HFF-Myc (cell line): ENCODE data around the gene THOC6.

Experiments used
- DNase-seq: peaks from one replicate; pipeline ENCODE4 v3.0.0-alpha.2; 2011; ENCODE audit warnings: low read depth; ENCODE audit errors: extremely low read depth
- H3K4me3 ChIP-seq: replicated peaks from 2 replicates; pipeline ENCODE4 v1.5.1; 2011; ENCODE audit warnings: low read depth, mild to moderate bottlenecking, control low read depth, low read length
- TF ChIP-seq, protein P1 (sequence below): IDR thresholded peaks from 2 replicates; pipeline ENCODE4 v1.5.1; 2012; ENCODE audit warnings: mild to moderate bottlenecking, low read depth, low read length, control low read depth; ENCODE audit errors: missing control alignments

Gene THOC6

DNA sequence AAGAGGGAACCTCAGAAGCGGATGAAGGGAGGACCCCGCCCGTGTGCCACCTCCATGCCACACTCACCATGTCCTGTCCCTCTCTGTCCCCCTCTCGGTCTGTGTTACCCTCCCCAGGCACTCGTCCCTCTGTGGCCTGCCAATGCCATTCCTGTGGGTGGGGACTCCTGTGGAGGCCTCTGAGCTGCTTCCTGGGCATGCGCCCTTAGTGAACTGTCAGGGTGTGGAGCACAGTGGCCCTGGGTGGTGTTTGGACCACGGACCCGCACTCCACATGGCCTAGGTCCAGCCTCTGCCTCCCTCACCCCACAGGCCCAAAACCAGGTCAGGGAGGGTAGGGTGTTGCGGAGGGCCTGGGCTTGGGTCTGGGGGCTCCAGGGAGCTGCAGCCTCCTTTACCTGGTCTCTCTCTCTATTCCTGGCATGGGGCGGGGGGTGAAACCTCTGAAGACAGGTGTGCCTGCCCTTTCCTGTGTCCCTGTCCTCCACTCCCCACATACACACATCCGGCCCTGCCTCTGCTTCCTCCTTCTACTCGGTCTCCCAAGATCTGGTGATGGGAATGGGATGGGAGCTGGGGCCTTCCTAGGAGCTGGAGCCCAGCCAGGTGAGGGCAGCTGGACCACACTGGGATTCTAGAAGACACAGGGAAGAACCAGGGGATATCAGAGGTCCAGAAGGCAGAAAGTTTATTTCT is 32.1 kb upstream of the THOC6 start:
- TF ChIP-seq, protein P1, sequence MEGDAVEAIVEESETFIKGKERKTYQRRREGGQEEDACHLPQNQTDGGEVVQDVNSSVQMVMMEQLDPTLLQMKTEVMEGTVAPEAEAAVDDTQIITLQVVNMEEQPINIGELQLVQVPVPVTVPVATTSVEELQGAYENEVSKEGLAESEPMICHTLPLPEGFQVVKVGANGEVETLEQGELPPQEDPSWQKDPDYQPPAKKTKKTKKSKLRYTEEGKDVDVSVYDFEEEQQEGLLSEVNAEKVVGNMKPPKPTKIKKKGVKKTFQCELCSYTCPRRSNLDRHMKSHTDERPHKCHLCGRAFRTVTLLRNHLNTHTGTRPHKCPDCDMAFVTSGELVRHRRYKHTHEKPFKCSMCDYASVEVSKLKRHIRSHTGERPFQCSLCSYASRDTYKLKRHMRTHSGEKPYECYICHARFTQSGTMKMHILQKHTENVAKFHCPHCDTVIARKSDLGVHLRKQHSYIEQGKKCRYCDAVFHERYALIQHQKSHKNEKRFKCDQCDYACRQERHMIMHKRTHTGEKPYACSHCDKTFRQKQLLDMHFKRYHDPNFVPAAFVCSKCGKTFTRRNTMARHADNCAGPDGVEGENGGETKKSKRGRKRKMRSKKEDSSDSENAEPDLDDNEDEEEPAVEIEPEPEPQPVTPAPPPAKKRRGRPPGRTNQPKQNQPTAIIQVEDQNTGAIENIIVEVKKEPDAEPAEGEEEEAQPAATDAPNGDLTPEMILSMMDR = no peak

DNA sequence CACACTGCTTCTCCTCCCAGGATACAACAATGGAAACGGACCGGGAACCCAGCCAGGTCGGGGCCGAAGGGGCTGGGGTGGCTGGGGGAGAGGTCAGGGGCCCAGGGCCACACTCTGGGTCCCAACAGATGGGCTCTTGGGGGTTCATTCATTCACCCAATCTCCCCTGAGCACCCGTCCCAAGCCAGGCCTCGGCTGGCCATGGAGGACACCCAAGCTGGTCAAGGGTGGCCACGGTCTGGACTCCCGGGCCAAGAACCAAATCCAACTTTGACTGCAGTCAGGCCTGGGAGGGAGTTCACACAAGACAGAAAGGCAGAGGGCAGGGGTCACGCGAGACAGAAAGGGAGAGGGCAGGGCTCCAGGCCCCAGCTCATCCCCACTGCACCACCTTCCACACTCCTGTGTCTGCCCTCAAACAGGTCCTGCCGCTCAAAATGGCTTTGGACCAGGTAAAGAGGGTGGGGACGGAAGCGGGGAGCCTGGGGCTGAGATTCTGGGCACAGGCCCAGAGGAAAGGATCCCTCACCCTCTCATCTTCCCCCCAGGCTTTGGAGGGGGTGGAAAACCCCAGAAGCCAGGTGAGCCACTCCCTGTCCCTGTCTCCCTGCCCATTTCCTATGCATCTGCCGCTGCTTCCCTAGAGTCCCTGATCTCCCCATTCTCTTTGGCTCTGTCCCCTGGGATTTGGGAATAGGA is 31.3 kb upstream of the THOC6 start:
- TF ChIP-seq, protein P1 = no peak
- no peak for DNase-seq

More for the DNA sequence above, 32.1 kb upstream of the THOC6 start:
- DNase-seq = no peak
- no peak overlapping the region for H3K4me3 ChIP-seq

DNA sequence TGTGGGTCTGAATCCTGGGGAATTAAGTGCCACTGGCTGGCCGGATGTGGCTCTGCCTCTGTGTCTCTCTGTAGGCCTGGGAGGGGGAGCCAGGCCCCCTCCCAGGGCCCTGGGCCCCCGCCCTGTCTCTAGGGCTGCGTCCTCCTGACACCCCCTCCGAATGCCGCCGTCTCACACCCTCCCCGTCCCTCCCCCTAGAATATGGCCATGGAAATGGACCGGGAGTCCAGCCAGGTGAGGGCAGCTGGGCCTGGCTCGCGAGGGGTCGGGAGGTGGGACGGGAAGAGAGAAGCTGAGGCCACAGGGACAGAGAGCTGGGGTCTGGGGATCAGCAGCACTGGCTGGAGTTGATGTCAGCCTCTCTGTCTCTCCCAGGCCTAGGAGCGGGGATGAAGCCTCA is 27.5 kb upstream of the THOC6 start:
- H3K4me3 ChIP-seq = no peak overlapping the region
- DNase-seq = no peak
- TF ChIP-seq, protein P1 = no peak

More for the DNA sequence above, 31.3 kb upstream of the THOC6 start:
- H3K4me3 ChIP-seq = no peak overlapping the region

DNA sequence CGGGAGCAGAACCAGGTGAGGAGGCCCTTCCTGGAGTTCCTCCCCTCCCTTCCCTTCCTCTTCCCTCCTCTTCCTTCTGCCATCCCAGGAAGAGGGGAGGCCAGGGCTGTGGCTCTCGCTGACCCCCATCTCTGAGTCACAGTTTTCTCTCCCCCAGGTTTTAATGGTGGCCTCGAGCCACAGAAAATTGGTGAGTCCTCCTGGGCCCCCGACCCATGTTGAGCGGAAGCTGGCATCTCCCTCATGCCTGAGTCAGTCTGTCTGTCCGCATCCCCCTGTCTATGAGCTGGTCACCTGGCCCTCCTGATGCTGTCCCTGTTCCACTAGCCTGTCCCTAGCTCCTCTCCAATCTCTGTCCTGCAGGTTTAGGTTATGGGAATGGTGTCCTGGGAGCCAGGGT is 23.9 kb upstream of the THOC6 start:
- TF ChIP-seq, protein P1 = no peak
- no peak overlapping the region for H3K4me3 ChIP-seq
- DNase-seq = no peak

DNA sequence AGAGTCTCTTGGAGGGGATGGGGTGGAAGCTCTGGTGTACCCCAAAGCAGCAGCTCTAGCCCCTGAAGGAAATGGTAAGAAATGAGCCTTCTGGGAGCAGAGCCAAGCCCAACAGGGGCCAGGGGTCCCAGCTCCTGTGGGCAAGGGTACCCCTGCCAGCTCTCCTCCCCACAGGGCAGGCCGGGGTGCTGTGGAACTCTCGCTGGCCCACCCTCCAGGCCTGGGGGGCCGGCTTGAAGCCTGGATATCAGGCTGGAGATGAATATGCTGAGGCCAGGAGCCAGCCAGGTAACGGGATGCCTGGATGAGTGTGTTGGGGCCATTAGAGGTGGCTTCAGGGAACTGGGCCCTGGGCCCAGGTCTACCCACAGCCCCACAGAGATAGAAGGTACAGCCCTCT is 23.3 kb upstream of the THOC6 start:
- DNase-seq = no peak
- no peak overlapping the region for H3K4me3 ChIP-seq
- TF ChIP-seq, protein P1 = no peak

DNA sequence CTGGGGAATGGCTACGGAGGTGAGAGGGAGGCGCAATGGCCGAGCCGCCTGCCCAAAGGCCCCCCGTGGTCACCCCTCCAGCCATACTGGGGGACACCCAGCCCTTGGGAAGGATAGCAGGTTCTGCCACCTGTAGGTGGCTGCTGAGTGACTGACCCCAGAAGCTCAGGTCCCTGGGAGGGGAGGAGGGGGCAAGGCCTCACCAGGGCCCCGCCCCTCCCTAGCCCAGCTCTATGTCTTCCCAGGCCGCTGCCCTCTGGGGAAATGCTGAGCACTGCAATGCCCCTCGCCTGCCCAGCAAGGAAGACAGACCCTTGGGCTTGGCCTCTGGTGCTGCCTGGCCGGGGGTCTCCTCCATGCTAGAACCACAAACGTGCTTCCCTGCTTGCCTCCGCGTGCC is 22.5 kb upstream of the THOC6 start:
- H3K4me3 ChIP-seq = no peak overlapping the region
- DNase-seq = no peak
- TF ChIP-seq, protein P1 = no peak
